Measurements from ENCODE around the gene C15orf39.
"Not testable (repeated sequence)": the region's sequence is repeated elsewhere in the genome, so short reads cannot be mapped to it uniquely, and the experiment has no call there.

C15orf39 gene

DNA sequence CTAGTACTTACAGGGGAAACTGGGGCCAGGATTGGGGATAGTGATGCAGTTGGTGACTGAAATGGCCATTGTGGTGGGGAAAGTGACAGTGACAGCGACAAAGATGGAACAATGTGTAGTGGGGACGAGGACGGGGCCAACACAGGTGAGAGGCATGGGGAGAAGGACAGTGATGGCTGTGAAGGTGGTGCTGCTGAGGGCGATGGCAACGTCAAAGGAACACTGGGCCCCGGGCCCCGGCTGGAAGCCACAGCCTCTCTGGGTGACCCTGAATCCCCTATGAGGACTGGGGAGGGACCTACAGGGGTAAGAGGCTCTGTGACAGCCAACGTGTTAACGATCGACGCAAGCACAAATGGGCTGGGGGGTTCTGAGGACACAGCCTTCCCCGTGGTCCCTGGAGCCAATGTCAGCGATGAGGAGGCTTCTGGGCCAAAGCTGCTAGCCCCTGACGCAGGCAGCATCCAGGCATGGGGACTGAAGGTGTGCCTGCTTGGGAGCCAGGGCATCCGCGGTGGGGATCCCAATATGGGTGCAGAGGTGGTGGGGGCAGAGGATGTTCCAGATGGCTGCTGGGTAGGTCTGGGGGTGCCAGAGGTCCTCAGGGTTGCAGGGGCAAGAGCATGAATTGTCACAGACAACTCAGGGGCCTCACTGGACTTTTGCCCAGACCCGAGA, 31.3 kb downstream of the C15orf39 start:
- DNase-seq, result no peak

DNA sequence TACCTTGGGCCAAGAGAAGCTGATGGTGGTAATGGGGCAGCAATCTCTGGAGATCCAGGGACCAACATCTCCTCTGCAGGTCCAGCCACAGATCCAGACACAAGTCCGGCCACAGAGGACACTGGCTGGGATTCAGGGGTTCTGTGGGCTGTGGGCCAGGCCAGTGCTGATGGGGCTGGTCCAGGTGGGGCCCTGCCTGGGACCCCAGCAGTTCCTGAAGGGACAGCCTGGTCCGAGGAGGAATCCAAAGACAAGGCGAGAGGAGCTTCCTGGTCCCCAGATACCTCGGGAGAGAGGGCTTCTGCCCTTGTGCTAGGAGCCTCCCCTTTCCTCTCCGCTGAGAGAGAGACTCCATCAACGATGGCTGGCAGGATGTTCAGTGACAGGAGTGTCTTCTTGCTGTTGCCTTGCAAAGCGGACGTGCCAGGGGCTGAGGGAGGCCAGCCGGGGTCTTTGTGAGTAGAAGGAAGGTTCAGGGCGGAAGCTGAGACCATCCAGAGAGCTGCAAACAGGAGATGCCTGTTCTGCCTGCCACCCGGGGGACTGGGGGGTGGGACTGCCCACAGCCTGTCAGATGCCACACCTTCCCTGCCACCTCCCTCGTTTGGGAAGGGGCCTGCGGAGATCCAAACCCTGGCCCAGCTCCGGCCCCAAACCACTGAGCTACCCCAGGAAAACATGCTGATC, 32.0 kb downstream of the C15orf39 start:
- DNase-seq, result no peak

DNA sequence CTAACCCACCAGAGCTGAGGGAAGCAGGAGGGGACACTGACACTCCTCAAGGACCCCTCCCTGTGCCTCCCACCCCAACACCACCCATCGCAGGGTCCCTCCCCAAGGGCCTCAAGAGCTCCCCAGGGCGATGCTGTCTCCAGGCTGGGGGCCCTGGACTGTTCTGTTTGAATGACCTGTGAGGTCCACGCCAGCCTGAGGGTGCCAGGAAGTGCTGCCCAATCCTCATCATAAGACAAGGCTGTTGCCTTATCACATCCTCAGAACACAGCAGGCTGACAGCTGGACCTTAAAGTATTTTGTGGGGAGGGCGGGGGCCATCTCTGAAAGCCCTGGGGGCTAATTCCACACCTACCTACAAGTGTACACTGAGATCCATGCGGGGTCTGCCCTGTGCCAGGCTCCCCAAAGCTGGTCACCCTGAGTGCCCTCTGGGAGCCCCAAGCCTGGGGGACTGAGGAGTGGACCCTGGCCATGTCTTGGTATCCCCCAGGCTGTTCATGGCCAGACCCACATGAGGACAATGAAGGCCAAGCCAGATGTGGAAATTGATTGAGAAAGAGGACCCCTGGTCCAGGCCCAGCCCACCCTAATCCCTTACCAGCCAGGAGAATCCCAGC, 32.6 kb downstream of the C15orf39 start:
- no peak for DNase-seq

DNA sequence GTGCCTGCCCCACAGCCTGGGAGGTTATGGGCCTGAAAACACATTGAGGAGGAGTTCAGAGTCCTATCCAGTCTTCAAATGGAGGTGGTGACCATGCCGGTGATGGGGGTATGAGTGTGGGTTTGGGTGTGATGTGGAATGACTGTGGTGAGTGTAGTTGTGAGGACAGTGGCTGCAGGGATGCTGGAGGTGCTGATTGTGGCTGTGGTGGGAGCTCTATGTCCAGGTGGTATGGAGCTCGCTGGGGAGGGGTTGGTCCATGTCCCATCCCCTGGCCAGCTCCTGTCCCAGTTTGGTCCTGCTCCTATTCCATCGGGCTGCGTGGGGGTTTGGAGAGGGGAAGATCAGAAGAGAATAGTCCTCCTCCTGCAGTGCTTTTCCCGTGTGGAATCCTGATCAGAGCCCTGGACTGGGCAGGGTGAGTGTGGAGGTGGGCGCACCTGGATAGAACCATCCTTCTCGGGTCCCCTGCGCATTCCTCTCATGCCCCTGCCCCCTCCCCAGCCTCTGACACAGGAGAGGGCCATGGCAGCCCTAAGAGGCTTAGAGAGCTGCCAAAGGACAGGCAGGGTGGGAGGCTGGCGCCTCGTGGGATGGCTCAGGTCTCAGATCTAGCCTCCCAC, 33.5 kb downstream of the C15orf39 start:
- DNase-seq, result no peak

DNA sequence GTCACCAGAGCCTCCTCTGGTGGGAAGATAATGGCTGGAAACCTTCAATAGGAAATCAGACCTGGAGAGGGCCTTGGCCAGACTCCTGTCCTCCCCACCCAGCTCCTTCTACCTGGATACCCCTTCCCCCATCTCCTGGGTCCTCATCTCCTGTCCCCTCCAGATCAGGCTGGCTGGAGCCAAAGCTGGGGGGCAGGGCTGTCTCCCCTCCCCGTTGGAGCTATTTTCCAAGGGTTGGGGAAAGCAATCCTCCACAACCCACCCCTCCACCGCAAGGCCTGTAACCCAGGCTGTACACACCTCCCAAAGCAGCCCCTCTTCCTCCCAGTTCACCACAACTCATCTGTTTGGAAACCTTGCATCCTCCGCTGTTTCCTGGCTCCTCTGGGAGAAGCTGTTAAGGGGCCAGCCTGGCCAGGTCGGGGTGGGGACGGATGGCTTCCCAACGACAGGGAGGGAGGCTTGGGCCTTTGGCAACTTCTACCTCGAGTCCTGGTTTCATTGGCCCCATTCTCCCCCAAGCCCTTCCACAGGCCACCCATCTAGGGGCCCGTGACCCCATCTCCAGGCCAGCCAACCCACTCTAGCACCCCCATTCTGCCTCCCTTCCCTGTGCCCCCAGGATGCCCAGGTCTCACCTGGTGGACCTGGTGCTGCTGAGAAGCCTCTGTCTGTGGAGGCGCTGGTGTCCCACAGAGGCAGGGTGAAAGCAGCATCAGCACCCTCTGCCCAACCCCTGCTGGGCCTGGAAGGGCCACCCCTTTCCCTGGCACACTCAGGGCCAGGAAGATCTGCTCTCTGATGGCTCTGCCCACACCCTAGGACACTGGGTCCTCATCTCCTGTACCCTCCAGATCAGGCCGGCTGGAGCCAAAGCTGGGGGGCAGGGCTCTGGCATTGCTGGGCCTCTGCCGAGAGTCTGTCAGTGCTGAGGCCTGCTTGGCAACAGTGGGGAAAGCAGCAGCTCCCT, 34.4 kb downstream of the C15orf39 start:
- no peak for DNase-seq

DNA sequence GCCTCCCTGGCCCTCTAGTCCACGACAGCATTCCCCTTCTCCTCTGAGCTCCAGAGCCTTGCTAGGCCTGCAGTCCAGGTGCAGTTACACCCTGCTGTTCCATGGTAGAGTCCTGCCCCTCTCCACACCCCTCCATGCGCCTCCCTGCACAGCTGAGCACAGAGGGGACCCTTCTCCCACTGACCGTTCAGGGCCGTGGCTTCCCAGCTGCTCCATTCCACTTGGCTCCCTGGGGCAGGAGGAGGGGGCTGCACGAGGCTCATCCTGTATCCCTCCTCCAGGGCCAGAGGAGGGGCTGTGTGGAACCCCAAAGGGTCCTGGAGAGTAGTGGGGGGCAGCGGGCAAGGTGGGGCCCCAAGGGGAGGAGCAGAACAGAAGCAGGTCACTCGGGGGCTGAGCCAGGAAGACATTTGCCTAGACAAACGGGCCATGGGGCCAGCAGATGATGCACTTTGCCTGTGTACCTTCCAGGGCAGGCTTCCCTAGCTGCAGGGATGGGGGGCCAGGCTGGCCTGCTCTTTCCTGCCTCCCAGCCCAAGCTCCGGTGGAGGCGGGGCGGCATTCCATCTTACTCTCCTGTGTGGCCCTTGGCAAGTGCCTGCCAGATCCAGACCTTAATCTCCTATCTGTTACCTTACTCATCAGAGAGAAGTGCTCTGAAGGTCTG, 35.8 kb downstream of the C15orf39 start:
- DNase-seq, result no peak

DNA sequence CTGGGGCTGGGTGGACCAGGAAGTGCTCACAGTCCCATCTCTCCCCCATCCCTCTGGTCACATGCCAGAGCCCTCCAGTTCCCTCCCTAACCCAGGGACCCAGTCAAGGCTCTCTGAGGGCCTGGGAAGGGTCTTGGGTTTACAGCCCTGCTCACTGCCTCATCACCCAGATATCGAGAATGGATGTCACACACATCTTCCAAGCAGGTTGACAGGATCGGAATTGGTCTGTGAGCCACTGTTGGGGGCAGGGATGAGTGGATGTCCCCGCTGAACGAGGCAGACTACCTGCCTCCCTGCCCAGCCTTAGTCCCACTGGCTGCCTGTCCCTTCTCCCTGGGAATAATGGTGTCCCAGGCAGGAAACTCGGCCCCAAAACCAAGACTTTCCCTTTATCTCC, 36.5 kb downstream of the C15orf39 start:
- no peak for DNase-seq

DNA sequence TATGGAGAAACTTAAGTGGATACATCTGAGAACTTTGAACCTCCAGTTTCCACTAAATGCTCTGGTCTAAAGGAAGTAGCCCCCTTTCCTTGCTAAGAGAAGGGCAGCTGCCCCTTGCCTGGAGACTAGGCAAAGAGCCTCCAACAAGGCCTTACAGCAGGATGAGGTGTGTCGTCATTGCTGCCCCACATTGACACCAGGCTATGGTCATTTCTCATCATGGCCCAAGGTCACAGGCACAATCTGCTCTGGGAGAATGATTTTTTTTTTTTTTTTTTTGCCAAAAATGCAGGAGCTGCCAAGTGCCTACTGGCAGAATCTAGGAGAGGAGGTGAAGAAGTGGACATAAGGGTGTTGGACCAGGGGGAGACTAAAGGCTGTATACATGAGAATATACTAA, 44.1 kb downstream of the C15orf39 start:
- not testable (repeated sequence) for DNase-seq

DNA sequence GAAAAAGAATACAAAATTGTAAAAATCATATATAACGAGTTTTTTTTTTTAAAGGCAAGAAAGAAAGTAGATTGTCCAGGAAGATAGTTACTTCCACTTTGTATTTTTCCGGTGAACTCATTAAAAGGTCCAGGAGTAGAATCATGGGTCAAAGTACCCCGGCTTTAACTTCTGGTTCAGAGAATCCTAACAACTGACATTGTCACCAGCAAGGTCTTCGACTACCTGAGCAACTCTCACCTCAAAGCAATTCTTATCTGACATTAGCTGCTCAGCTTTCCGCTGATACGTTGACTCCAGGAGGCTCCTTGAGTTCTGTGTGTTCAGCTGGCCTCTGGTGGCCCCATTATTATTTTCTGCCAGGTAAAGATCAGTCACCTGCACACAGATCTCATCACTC, 47.3 kb downstream of the C15orf39 start:
- not testable (repeated sequence) for DNase-seq

DNA sequence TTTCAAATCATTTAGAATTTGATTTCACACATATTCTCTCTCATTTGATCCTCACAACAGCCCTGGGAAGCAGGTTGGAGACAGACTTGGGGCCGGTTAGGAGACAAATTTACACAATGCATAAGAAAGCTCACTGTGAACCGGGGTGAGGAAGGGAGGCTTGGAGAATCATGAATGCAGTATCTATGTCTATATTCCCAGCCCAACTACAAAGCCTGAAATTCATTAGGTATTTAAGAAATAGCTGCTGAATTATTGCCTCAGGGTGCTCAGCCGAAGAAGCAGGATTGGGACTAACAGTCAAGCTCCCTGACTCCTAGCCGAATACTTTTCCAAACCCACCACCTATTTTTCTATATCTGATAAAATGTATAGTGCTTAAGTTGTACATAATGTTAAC, 48.0 kb downstream of the C15orf39 start:
- no peak for DNase-seq

DNA sequence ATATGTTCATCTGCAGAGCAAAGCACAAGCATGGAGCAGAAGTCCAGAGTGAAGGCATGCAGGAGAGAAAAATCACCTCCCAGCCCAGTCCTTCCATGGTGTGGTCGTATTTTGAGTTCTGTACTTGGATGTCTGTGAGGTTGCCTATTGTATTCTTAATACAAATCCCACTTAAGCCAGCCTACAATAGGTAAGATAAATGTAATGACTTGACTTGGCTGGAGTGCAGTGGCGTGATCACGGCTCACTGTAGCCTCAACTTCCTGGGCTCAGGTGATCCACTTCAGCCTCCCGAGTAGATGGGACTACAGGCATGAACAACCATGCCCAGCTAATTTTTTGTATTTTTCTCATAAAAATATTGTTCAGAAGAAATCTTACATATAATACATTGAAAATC, 49.7 kb downstream of the C15orf39 start:
- DNase-seq, result not testable (repeated sequence)

DNA sequence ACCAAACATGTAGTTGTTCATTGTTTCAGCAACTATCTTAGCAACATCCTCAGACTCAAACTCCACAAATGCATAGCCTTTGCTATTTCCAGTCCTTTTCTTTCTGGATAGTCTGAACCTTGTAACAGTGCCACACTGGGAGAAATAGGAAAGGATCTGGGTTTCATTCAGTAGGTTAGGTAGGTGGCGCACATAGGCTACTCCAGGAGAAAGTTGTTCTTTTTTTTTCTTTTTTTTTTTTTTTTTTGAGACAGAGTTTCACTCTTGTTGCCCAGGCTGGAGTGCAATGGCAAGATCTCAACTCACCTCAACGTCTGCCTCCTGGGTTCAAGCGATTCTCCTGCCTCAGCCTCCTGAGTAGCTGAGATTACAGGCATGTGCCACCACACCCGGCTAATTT, 50.6 kb downstream of the C15orf39 start:
- DNase-seq, result not testable (repeated sequence)

DNA sequence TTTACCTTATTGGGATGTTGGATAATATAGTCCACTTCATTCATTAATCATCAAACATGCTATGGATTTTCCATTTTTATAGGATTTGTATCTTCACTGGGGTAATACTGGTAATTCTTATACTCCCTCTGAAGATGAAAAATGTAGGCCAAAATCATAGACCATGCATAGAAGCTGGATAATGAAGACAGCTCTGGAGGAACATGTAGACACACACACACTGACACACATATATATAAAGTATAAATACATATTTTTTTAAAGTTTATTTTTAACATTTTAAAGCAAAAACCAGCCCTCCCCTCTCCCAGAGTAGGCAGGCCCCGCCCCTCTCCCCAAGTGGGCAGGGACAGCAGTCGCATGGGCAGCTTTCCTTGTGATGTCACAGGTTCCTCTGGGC, 56.4 kb downstream of the C15orf39 start, which contains the start of gene GOLGA6C:
Gene GOLGA6C (plus strand): TSS at position 301 of the 400 bp plus-strand sequence. CDS start 265 bp downstream, outside the sequence.
- DNase-seq, result not testable (repeated sequence)

DNA sequence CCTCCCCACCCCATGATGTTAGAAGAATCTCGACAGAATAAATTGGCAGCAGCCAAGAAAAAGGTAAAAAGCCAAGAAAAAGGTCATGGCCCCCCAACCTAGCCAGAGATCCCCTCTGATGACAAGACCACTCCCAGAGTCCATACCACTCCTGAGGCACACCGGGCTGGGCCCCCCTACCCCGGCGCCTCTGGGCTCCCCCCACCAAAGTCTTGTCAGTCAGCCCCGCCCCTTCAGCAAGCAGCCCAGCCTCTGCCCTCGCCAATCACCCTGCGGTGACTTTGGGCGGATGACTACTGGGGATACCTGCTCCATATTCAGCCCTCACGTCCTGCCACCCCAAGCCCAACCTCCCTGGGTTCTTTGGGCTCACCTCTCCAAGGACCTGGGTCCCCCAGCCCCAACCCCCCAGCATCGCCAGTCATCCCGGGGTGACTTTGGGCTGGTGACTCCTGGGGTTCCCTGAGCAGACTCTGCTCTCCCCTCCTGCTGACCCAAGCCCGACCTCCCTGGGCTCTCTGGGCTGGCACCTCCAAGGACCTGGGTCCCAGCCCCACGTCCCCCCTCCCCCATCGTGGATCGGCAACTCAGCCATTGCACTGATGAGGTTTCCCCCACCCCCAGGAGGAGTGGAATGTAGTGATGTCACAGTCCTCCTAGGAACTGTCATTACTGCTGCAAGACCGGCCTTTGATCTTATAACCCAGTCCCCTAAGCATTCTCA, 57.1 kb downstream of the C15orf39 start:
- not testable (repeated sequence) for DNase-seq

DNA sequence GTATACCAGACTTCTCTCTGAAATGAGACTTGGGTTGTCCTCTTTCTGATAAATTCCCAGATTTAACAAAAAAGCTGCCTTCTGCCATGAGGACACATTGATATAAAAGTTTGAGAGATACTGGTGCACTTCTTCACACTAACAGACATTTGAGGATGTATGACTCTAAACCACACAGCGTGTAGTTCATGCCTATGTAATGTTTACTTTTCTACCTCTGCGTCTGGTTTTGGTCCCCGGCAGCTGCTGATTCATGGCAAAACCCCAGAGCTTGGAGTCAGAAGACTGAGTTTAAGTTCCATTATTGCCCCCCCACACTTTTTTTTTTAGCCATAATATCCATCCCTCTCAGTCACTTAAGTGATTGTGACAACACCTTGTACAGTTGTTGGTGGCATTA, 58.2 kb downstream of the C15orf39 start:
- not testable (repeated sequence) for DNase-seq

All from effector CD8-positive, alpha-beta T cell (primary cell).